LNCAP (cell line): ENCODE measurements around the gene LPIN3.

Source experiments
- TF ChIP-seq, protein P1 (sequence below): fragments of 450-650 bp; IDR thresholded peaks from 2 replicates; pipeline ENCODE4 v1.5.1; 2017; ENCODE audit warnings: mild to moderate bottlenecking

Gene LPIN3

DNA sequence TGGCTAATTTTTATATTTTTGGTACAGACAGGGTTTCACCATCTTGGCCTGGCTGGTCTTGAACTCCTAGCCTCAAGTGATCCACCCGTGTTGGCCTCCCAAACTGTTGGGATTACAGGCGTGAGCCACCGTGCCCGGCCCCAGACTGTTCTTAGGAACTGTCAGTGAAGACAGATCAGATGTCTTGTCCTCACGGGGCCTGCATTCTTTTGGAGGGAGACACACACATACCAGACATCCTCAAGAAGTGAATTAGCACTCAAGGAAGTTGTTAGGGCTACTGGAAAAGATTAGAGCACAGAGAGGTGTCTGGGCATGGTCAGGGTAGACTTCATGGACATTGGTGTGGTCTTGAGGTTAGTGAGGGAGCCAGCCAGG lies 10.3 kb upstream of the LPIN3 start:
- TF ChIP-seq, protein P1, sequence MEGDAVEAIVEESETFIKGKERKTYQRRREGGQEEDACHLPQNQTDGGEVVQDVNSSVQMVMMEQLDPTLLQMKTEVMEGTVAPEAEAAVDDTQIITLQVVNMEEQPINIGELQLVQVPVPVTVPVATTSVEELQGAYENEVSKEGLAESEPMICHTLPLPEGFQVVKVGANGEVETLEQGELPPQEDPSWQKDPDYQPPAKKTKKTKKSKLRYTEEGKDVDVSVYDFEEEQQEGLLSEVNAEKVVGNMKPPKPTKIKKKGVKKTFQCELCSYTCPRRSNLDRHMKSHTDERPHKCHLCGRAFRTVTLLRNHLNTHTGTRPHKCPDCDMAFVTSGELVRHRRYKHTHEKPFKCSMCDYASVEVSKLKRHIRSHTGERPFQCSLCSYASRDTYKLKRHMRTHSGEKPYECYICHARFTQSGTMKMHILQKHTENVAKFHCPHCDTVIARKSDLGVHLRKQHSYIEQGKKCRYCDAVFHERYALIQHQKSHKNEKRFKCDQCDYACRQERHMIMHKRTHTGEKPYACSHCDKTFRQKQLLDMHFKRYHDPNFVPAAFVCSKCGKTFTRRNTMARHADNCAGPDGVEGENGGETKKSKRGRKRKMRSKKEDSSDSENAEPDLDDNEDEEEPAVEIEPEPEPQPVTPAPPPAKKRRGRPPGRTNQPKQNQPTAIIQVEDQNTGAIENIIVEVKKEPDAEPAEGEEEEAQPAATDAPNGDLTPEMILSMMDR = no peak

DNA sequence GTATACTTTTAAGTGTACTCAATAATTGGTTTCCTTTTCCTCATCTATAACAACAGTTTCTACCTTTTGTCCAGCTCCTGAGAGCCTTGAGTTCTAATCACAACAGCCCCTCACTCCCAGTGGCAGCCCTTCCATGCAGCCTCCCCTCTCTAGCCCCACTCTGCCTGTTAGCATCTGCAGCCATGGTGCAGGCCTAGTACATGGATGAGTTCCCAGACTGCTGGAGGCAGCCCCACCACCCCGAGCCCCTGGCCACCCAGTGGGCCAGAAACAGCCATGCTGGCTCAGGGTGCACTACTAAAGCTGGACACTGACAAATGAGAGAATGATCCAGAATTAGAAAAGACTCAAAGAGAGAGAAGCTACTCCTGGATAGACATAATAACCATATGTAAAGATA lies 9.7 kb upstream of the LPIN3 start:
- TF ChIP-seq, protein P1 = no peak

DNA sequence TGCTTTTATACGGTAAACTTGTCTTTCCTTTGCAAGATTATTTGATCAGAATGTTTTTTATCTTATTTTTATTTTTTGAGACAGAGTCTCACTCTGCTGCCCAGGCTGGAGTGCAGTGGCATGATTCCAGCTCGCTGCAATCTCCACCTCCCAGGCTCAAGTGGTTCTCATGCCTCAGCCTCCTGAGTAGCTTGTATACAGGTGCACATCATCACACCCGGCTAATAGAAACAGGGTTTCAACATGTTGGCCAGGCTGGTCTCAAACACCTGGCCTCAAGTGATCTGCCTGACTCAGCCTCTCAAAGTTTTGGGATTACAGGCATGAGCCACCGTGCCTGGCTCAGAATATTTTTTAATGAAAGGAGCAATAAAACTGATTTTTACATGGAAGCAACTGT lies 8.9 kb upstream of the LPIN3 start:
- TF ChIP-seq, protein P1 = no peak

DNA sequence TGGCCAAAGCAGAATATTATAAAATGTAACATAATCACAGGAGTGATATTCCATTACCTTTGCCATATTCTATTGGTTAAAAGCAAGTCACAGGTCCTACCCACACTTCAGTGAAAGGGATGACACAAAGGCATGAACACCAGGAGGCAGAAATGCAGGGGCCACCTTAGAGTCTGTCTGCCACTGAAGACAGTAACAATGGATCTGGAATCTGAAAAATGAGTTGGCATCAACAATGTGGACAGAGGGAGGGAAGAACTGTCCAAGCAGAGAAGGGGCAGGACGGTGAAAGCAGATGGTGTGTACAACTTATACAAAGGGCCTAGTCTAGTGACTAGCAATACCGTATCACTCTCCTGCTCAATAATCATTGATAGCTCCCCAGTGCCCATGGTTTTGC lies 6.6 kb upstream of the LPIN3 start:
- TF ChIP-seq, protein P1 = no peak

DNA sequence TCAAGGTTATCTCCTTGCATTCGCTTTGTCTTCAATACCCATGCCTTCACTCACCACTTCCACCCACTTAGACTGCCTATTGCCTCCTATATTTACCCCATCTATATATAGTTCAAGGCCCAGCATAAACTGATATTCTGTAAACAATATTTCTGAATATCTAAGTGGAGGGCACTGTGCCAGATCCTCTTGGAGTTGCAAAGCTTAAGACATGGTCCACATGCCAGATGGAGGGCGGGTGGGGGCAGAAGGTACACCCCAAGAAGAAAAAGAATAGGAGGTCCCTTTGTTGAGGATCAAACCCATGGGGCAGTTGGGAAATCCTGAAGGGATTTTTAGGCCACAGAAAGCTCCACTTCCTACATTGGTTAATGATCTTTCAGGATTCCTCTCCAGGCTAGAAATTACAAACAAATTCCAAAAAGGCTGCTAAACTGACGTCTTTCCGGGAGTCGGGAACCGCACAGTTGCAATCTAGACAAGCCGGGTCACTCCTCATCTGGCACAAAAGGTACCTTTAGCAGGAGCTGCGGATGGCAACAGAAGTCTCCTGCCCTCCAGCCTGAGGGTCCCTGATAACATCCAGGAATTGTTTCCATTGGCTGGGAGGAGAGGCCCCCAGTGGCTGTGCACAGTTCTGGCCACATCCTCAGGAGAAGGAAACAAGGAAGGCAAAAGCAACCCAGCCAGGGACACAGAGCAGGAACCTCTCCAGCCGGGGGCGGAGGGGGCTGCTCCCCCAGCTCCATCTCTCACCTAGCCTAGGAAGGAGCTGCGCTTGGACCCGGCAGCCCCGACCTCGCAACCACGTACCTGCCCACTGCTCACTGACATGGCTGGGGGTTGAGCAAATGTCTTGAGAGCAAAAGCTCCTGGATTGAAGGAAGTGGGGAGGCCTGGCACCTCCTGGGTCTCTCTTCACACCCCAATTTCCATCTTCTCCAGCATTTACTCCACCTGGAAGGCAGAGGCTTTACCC lies 5.9 kb upstream of the LPIN3 start:
- TF ChIP-seq, protein P1 = no peak

DNA sequence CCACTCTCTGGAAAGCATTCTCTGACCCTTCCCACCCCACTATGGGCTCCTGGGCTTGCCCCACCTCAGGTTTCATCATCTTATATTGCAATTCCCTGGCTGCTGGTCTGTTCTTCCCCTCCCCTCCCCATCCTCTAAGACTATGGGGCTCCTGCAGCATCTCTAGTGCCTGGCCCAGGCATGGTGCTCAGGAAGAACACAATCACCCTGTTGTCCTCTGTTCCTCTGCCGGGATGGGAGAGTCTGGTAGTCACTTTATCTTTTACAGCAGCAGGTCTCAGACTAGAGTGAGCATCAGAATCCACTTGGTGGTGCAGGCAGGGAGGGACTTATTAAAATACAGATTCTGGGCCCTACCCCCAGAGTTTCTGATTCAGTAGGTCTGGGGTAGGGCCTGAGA lies 5.0 kb upstream of the LPIN3 start:
- TF ChIP-seq, protein P1 = no peak

DNA sequence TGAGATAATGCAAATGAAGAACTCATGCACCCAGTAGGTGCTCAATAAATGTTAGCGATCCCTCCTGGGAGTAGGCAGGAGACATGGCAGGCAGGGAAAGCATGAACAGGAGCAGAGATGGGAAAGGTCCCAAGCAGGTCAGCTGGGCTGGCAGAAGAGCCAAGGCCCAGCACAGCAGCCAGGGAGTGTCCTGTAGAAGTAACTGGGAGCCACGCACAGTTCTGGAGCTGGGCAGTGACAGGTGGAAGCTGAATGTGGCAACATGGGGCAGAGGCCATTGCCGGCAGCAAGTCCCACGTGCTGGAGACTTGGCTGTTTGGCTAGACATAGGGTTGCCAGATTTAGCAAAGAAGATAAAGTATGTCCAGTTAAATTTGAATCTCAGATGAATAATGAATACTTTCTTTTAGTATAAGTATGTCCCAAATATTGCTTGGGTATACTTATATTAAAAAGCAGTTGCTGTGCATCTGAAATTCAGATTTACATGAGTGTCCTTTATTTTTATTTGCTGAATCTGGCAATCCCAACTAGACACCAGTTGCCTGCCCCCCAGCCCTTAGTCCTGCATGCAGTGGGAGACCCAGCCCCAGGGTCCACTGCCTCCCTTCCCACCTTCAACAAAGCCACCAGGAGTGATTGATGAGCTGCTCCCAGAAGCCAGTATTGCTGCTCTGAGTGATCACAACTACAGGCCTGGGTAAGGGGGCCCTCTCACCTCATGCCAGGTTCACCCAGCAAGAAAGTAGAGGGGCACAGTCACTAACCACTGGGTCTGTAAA lies 3.7 kb upstream of the LPIN3 start:
- TF ChIP-seq, protein P1 = no peak
